Psoas muscle (tissue), 8 donors: Measurements from ENCODE around the gene PLCD4. TPM values are rescaled to one million over a fixed set of nuclear protein-coding genes. Genes with fewer than 3 reads are reported as not detected.
A peak's percentile ranks its signal among the peaks of the same experiment; 100 is the strongest.

Source experiments
- ATAC-seq, 4 donors: fragments of 200-7000 bp; cut with Tn5 transposase; one replicate each; pipeline ENCODE4 v1.9.1; 2020; ENCODE audit warnings: moderate library complexity in 3 of 4, mild to moderate bottlenecking in 2 of 4
- DNase-seq, 2 donors: peaks; one replicate each; pipeline ENCODE4 v3.0.0-alpha.2; 2020
- H3K27ac ChIP-seq: fragments of 200-600 bp; one replicate; pipeline ENCODE4 v1.8.0; 2022
- H3K27me3 ChIP-seq, 3 donors: fragments of 200-600 bp in 1 of 3; one replicate each; pipeline versions ENCODE4 v1.6.1 to v1.8.0; 2013 to 2022; ENCODE audit warnings: low read length in 2 of 3, mild to moderate bottlenecking in 2 of 3, moderate library complexity in 1 of 3; ENCODE audit not compliant: insufficient read depth in 3 of 3
- H3K36me3 ChIP-seq, 2 donors: fragments of 200-600 bp in 1 of 2; one replicate each; pipeline versions ENCODE4 v1.6.1 to v1.8.0; 2013 to 2022; ENCODE audit warnings: low read depth in 1 of 2, mild to moderate bottlenecking in 1 of 2, moderate library complexity in 1 of 2; ENCODE audit not compliant: insufficient read depth in 1 of 2
- H3K4me1 ChIP-seq: fragments of 200-600 bp; one replicate; pipeline ENCODE4 v1.8.0; 2022
- H3K4me3 ChIP-seq: fragments of 200-600 bp; one replicate; pipeline ENCODE4 v1.8.0; 2022; ENCODE audit warnings: mild to moderate bottlenecking
- H3K9me3 ChIP-seq: fragments of 200-600 bp; one replicate; pipeline ENCODE4 v1.8.0; 2022
- WGBS, 3 donors: extraction: QIAGEN DNeasy Blood & Tissue Kit; methylation state at CpG; one replicate each; pipeline versions ENCODE4 v1.1.6 to v1.1.7; 2013; 5-methylcytosine and 5-hydroxymethylcytosine counted together
- intact Hi-C, 2 donors: fragments of 100-400 bp; cut with DNase I; formaldehyde crosslinking; loops; one replicate each; pipeline versions ENCODE4 v1.11.0 to v1.14.2; 2022
- polyA plus RNA-seq, 3 donors: library from polyadenylated mRNA; stranded (reverse); fragments of 200-250 nt; gene quantifications; one replicate each; pipeline ENCODE4 v1.2.3, GENCODE V29; 2013
- total RNA-seq, 4 donors: library from RNA; stranded (reverse); fragmentation: NEBNext Ultra II Directional in 2 of 4; extraction: Animal tissue kit (Norgen Biotek cat#: 25700) in 2 of 4; gene quantifications; one replicate each; pipeline versions ENCODE4 v1.2.1 to v1.2.4, GENCODE V29; 2021 to 2023
- TF ChIP-seq, protein P1 (sequence below): fragments of 200-600 bp; IDR thresholded peaks from one replicate; pipeline ENCODE4 v1.8.0; 2022; ENCODE audit warnings: antibody characterized with exemption
- donor health status: healthy with polysubstance abuse.
- donor health status: DM: no; HTN: no; CAD: no; lungs with moderate emphysema.
- donor health status: Bipolar disorder and iron deficiency.
- donor health status: healthy.
- donor health status: DM: yes; HTN: yes; CAD: no.
- donor health status: DM: no; HTN: no; CAD: no.
- donor health status: DM: no; HTN: no; CAD: no.
- donor health status: DM: yes; HTN: yes; CAD: no.

The PLCD4 gene
- total and polyA plus RNA-seq, 7 donors: 1.4 to 85.2 (median 38.0) TPM

DNA sequence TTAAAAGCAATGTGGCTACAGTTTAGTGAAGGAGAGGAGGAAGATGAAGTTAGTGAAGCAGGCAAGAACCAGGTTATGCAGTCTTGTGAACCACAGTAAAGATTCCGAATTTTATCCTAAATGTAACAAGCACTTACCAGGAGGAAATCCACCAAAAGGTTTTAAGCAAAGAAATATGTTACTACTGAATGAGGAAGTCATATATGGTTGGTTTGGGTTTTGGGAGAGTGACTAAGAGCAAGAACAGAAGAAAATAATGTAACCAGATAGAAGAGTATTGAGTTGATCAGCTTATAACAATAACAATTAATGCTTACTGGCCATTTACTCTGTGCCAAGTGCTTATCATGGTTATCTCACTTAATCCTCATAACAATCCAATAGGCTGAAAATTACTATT, 41.4 kb upstream of the PLCD4 start:
- DNase-seq: no peak
- 81 to 93% (median 84%) methylated on average over 1 of the region's 1 CpG for WGBS, 3 donors
- no peak overlapping the region for H3K27ac ChIP-seq
- ATAC-seq: no peak
- H3K27me3 ChIP-seq: no peaks in the 10 kb centered on the region
- no peaks in the 10 kb centered on the region for H3K9me3 ChIP-seq
- peaks cover 19% of the 10 kb centered on the region for H3K4me1 ChIP-seq
- intact Hi-C loops: loop anchor here in 1 of 2 donors (5.0 to 10.0 kb wide), 2 partner anchors 159 to 271 kb away; partner anchors contain the start of gene TMBIM1
- no peak overlapping the region for H3K4me3 ChIP-seq
- peaks cover 0 to 26% of the 10 kb centered on the region in 2 donors for H3K36me3 ChIP-seq
- TF ChIP-seq, protein P1, sequence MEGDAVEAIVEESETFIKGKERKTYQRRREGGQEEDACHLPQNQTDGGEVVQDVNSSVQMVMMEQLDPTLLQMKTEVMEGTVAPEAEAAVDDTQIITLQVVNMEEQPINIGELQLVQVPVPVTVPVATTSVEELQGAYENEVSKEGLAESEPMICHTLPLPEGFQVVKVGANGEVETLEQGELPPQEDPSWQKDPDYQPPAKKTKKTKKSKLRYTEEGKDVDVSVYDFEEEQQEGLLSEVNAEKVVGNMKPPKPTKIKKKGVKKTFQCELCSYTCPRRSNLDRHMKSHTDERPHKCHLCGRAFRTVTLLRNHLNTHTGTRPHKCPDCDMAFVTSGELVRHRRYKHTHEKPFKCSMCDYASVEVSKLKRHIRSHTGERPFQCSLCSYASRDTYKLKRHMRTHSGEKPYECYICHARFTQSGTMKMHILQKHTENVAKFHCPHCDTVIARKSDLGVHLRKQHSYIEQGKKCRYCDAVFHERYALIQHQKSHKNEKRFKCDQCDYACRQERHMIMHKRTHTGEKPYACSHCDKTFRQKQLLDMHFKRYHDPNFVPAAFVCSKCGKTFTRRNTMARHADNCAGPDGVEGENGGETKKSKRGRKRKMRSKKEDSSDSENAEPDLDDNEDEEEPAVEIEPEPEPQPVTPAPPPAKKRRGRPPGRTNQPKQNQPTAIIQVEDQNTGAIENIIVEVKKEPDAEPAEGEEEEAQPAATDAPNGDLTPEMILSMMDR: no peak

DNA sequence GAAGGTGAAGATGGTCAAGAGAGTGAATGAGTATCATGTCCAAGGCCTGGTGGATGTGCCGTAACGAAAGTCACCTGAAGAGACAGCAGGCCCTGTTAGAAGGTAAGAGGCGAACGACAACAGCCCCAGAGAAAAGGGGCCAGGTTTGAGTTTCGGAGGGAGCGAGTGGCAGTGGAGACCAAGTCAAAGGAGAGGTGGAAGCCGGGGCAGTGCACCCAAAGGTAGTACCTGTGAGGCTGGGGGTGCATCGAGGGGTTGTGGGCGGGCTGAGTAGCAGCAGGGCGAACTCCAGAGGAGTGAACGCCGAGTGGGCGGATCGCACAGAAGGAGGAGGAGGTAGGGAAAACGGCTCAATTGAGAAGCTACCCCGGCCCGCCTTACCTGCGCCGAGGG, 39.9 kb upstream of the PLCD4 start:
- peak; percentile 17 to 30 (median 22) for ATAC-seq
- peak overlapping the region; percentile 76 for H3K4me3 ChIP-seq
- peaks cover 0 to 17% of the 10 kb centered on the region in 2 donors for H3K36me3 ChIP-seq
- TF ChIP-seq, protein P1: no peak
- no peak for DNase-seq
- intact Hi-C loops: loop anchor here (2.0 to 10.0 kb wide), 3 partner anchors 160 to 273 kb away; partner anchors contain the start of gene TMBIM1 (in 1 of the 2)
- WGBS, 3 donors: 1 to 2% (median 1%) methylated on average over 19 of the region's 19 CpGs
- H3K4me1 ChIP-seq: peaks cover 29% of the 10 kb centered on the region
- no peaks in the 10 kb centered on the region for H3K9me3 ChIP-seq
- peak overlapping the region; percentile 92 for H3K27ac ChIP-seq
- no peaks in the 10 kb centered on the region for H3K27me3 ChIP-seq

DNA sequence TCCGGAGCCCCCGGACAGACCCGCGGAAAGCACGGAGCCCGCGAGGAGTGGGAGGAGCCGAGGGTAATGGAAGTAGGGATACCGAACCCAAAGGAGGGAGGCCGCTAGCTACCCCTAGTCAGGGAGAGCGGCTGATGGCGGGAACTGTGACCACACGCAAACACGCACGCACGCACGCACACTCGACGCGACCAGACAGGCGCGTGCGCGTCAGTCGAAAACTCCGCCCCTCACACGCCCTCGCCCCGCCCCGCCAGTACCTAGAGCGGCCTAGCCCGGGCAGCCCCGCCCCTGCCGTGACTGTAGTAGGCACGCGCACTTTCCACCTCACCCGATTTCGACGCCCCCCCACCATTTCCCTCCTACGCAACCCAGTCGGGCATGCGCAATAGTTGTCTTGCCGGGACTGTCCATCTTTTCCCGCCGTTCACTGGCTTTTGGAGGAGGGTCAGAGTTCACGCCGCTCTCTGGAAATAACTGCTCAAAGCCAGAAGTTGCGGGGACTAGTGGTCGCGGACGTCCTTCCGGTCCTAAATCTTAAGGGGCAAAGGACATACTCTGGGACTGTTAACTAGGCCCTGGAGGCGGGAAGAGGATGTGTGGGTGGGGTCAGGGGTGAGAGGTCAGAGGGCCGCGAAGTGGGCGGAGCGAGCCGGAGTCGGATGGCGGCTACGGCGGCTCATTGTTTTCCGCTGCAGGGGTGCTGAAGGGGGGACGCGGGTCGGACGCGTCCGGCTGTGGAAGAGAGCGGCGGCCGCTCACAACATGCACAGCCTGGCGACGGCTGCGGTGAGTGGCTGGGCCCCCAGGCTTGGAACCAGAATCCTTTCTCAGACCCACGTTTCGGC, 39.3 kb upstream of the PLCD4 start, which contains the start of the genes CNOT9 and USP37:
TSS of gene CNOT9 (plus strand) at position 650 of the 848 bp plus-strand sequence. CDS start at position 766, 116 bp downstream.
TSS of gene USP37 (minus strand) at position 162 of the 848 bp plus-strand sequence. CDS start 9,698 bp downstream, outside the sequence.
- intact Hi-C loops: loop anchor here (2.0 to 10.0 kb wide), 3 partner anchors 161 to 274 kb away; partner anchors contain the start of gene TMBIM1 (in 1 of the 2)

DNA sequence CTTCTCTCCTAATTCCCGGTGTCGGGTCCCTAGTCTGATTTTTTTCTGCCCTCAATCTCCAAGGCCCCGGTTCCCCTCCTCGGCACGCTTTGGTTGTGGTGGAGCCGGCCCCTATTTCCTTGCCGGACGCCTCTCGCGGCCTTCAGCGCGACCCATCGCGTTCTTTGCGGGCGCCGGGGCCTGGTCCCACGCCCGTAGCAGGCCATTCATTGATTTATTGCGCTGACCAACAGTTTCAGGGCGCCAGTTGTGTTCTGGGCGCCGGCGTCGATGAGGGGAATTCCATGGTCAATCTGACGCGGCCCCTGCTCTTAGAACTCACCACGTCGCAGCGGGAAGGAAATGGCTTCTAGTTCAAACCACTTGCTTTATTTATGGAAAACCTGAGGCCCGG, 38.7 kb upstream of the PLCD4 start:
- TF ChIP-seq, protein P1: no peak
- Histone ChIP-seq H3K27ac (peak overlapping the region; percentile 92), H3K4me3 (peak overlapping the region; percentile 76), H3K9me3 (no peaks in the 10 kb centered on the region), H3K36me3 (peaks cover 0 to 19% of the 10 kb centered on the region in 2 donors), H3K4me1 (peaks cover 39% of the 10 kb centered on the region), H3K27me3 (no peaks in the 10 kb centered on the region)
- DNase-seq: peak; percentile 41 to 67
- intact Hi-C loops: loop anchor here (2.0 to 10.0 kb wide), 3 partner anchors 162 to 274 kb away; partner anchors contain the start of gene TMBIM1 (in 1 of the 2)
- peak; percentile 13 to 51 (median 42) for ATAC-seq
- 0 to 1% (median 1%) methylated on average over 31 of the region's 31 CpGs for WGBS, 3 donors

More for the DNA sequence above, 39.3 kb upstream of the PLCD4 start, which contains the start of the genes CNOT9 and USP37:
- WGBS, 3 donors: 0% methylated on average over 48 to 77 of the region's 77 CpGs
- Histone ChIP-seq H3K9me3 (no peaks in the 10 kb centered on the region), H3K27ac (peak within 1 kb of the TSS; percentile 92), H3K36me3 (peaks cover 0 to 18% of the 10 kb centered on the region in 2 donors), H3K4me1 (peaks cover 33% of the 10 kb centered on the region), H3K27me3 (no peaks in the 10 kb centered on the region), H3K4me3 (peak within 1 kb of the TSS; percentile 76)
- DNase-seq (peak; percentile 100), ATAC-seq (peak; percentile 94 to 97 (median 95))
- TF ChIP-seq, protein P1: no peak
